A549 (cell line): Measurements from ENCODE around the gene SNTA1. TPM values are rescaled to one million over a fixed set of nuclear protein-coding genes. Genes with fewer than 3 reads are reported as not detected.

Source experiments
- ATAC-seq, 2 experiments: fragments of 200-7000 bp in 1 of 2; fragments of >200 bp in 1 of 2; cut with Nextera tagmentation in 1 of 2; cut with Tn5 transposase in 1 of 2; 3 replicates each; pipeline versions ENCODE4 v1.8.0 to v1.9.1; 2018 to 2020; ENCODE audit warnings: mild to moderate bottlenecking in 1 of 2, moderate library complexity in 1 of 2
- CTCF ChIA-PET: fragments of 300-600 bp; sonication (Branson Sonifier 250); formaldehyde crosslinking; extraction: SDS; loops from one replicate; lab custom pipeline; 2021; ENCODE audit warnings: antibody characterized with exemption, inconsistent platforms; lab: Yijun Ruan, JAX
- POLR2A ChIA-PET: fragments of 350-600 bp; formaldehyde crosslinking; extraction: SDS; loops from one replicate; lab custom pipeline; 2021; ENCODE audit warnings: antibody characterized with exemption, inconsistent platforms; lab: Yijun Ruan, JAX
- DNase-seq, 2 experiments: peaks; one replicate each; pipeline versions ENCODE4 v3.0.0 to v3.0.0-alpha.2; 2011 to 2016; ENCODE audit warnings: low read depth in 1 of 2, low spot score in 1 of 2
- FAIRE-seq: peaks from 2 replicates; lab custom pipeline; 2011; peaks lifted over from hg19 to GRCh38; lab: Jason Lieb, UNC
- H3K27ac ChIP-seq, 2 experiments: fragments of >200 bp; sonication (Bioruptor Twin); formaldehyde crosslinking; 3 replicates each; pipeline ENCODE4 v1.5.1; 2016 to 2017
- H3K4me1 ChIP-seq: fragments of >200 bp; sonication (Bioruptor Twin); formaldehyde crosslinking; 3 replicates; pipeline ENCODE4 v1.6.1; 2016
- H3K4me2 ChIP-seq: fragments of >200 bp; sonication (Bioruptor Twin); formaldehyde crosslinking; 3 replicates; pipeline ENCODE4 v1.6.1; 2016
- H3K4me3 ChIP-seq: fragments of >200 bp; sonication (Bioruptor Twin); formaldehyde crosslinking; 3 replicates; pipeline ENCODE4 v1.5.1; 2016
- H3K9me3 ChIP-seq: fragments of >200 bp; sonication (Bioruptor Twin); formaldehyde crosslinking; 3 replicates; pipeline ENCODE4 v1.6.1; 2016
- BHLHE40 ChIP-seq: IDR thresholded peaks from 2 replicates; pipeline ENCODE4 v1.6.1; 2012; ENCODE audit warnings: low read depth, low read length, inconsistent platforms
- CHD4 ChIP-seq: fragments of 200-600 bp; sonication (generic); IDR thresholded peaks from 2 replicates; pipeline ENCODE4 v1.6.1; 2016; ENCODE audit warnings: antibody characterized with exemption, mild to moderate bottlenecking, borderline replicate concordance
- FOXS1 ChIP-seq: fragments of 250-450 bp; sonication (Bioruptor Pico); IDR thresholded peaks from 2 replicates; pipeline ENCODE4 v1.5.0; 2020; ENCODE audit warnings: mild to moderate bottlenecking, moderate library complexity
- MAFK ChIP-seq: fragments of 450-650 bp; IDR thresholded peaks from 2 replicates; pipeline ENCODE4 v1.6.1; 2014; ENCODE audit not compliant: partially characterized antibody
- PHF8 ChIP-seq: fragments of 200-600 bp; sonication (generic); IDR thresholded peaks from 2 replicates; pipeline ENCODE4 v1.6.1; 2016; ENCODE audit warnings: low read depth, mild to moderate bottlenecking, antibody characterized with exemption, moderate library complexity, borderline replicate concordance
- POLR2A ChIP-seq: IDR thresholded peaks from 2 replicates; pipeline ENCODE4 v1.6.1; 2012; ENCODE audit warnings: mild to moderate bottlenecking, low read length
- RARB ChIP-seq: fragments of 250-450 bp; sonication (Bioruptor Pico); IDR thresholded peaks from 2 replicates; pipeline ENCODE4 v1.8.0; 2021; ENCODE audit warnings: mild to moderate bottlenecking, moderate library complexity
- ZSCAN20 ChIP-seq: fragments of 250-450 bp; sonication (Bioruptor Pico); IDR thresholded peaks from 2 replicates; pipeline ENCODE4 v1.8.0; 2022; ENCODE audit warnings: mild to moderate bottlenecking, moderate library complexity
- WGBS: methylation state at CpG from one replicate; pipeline ENCODE4 v1.1.6; 2017; ENCODE audit errors: missing lambda C conversion rate; 5-methylcytosine and 5-hydroxymethylcytosine counted together
- polyA plus RNA-seq, 4 experiments: library from polyadenylated mRNA; depleted of rRNA in 3 of 4; stranded (reverse); fragments of >200 nt; fragmentation: RNase III in 1 of 4; extraction: RNeasy Plus Mini Kit Qiagen cat#74134 plus additional on column Dnase treatment in 1 of 4; gene quantifications; 2 replicates in 3 of 4; 3 replicates in 1 of 4; pipeline ENCODE4 v1.2.3, GENCODE V29; 2011 to 2017
- TF ChIP-seq, protein P1 (sequence below): fragments of 450-650 bp; IDR thresholded peaks from 2 replicates; pipeline ENCODE4 v1.6.1; 2014; ENCODE audit warnings: antibody characterized with exemption
- TF ChIP-seq, protein P2 (sequence below): fragments of 250-450 bp; sonication (Bioruptor Pico); IDR thresholded peaks from 2 replicates; pipeline ENCODE4 v1.5.0; 2021; ENCODE audit warnings: mild to moderate bottlenecking, moderate library complexity, borderline replicate concordance

SNTA1 gene
- polyA plus RNA-seq, 2 of the 4 experiments (the other 2 are of a cell fraction): 5.6 to 6.6 TPM

DNA sequence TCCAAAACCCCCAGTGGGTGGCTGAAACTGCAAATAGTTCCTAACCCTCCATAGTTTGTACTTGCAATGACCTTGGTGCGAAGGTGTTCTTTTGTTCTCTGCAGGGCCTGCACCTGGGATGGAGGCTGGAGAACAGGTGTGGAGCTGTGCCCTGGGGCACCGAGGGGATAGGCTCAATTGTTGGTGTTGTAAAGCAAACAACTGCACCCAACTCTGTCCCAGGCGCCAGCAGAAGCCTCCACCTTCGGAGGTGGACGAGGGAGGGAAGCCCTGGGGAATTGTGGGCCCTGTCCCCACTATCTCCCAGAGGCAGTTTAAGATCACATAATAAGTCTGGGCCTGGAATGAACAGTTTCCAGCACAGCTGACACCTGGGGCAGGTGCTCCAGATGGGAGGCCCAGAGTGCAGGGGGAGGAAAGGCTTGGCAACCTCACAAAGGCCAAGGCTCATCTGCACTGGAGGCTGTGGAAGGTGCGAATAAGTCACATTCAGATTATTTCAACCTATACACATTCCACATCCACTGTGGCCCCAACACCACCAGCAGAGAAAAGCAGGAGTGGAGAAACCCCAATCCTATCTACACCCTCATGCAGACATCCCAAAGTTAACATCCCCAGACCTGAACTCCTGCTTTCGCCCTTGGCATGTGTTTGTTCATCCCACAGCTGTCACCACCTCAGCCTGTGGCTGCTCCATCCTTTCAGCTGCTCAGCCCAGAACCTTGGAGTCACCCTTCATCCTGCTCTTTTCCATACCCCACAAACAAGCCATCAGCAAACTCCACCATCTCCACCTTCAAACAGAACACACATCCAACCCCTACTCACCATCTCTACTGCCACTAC lies 34.0 kb upstream of the SNTA1 start:
- H3K4me1 ChIP-seq: no peaks in the 10 kb centered on the region
- no peak overlapping the region for H3K4me2 ChIP-seq
- FAIRE-seq (no peak), ATAC-seq (no peak; a peak in 1 of 6 replicates), DNase-seq (no peak)
- no peak overlapping the region for H3K4me3 ChIP-seq
- H3K27ac ChIP-seq: no peak overlapping the region
- WGBS: 89% methylated on average over 6 of the region's 7 CpGs
- H3K9me3 ChIP-seq: no peaks in the 10 kb centered on the region
- CTCF ChIA-PET: interaction anchor here (0.7 kb wide), 1 partner anchor 164 kb away, joined by 3 read pairs; no protein-coding TSS in a partner anchor
- TF ChIP-seq MAFK: no peak
- TF ChIP-seq, protein P1, sequence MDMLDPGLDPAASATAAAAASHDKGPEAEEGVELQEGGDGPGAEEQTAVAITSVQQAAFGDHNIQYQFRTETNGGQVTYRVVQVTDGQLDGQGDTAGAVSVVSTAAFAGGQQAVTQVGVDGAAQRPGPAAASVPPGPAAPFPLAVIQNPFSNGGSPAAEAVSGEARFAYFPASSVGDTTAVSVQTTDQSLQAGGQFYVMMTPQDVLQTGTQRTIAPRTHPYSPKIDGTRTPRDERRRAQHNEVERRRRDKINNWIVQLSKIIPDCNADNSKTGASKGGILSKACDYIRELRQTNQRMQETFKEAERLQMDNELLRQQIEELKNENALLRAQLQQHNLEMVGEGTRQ: no peak
- TF ChIP-seq POLR2A: no peak
- TF ChIP-seq ZSCAN20 (CRISPR knock-in tag): no peak
- TF ChIP-seq, protein P2, sequence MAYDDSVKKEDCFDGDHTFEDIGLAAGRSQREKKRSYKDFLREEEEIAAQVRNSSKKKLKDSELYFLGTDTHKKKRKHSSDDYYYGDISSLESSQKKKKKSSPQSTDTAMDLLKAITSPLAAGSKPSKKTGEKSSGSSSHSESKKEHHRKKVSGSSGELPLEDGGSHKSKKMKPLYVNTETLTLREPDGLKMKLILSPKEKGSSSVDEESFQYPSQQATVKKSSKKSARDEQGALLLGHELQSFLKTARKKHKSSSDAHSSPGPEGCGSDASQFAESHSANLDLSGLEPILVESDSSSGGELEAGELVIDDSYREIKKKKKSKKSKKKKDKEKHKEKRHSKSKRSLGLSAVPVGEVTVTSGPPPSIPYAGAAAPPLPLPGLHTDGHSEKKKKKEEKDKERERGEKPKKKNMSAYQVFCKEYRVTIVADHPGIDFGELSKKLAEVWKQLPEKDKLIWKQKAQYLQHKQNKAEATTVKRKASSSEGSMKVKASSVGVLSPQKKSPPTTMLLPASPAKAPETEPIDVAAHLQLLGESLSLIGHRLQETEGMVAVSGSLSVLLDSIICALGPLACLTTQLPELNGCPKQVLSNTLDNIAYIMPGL (CRISPR knock-in tag): no peak
- no peak for TF ChIP-seq RARB (CRISPR knock-in tag)
- POLR2A ChIA-PET: interaction anchor here (1.8 kb wide), 1 partner anchor 12 kb away, joined by 6 read pairs; the partner anchor contains the start of gene CBFA2T2

DNA sequence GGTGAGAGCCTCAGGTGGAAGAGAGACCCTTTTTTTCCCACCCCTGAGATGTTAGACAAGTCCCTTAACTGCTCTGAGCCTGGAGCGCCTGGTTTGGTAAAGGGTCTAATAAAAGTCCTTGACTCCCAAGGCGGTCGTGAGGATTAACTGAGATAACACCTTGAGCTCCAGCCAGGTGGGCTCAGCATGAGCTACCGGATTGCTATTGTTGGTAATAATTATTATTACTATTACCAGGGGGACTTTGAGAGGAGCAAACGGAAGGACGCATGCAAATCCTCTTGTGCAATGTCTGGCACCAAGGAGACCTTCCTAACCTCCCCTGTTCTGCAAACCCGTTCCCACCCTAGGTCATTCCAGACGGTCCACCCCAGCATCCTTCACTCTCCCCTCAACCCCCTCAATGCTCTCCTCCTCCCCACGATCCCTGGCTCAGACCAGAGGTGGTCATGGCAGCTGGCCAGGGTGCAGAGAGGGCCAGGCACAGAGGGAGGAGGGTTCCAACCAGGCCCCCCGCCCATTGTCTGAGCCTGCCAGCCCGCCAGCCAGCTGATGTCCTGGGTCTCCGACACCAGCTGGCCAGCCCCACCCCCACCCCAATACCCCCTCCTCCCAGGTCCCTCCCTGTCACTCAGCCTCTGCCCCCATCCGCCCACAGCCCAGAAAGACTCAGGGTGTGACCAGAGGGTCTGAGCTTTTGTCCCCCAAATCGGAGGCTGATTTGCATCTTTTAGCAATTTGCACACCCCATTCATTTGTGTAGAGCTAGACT lies 32.0 kb upstream of the SNTA1 start:
- H3K9me3 ChIP-seq: no peaks in the 10 kb centered on the region
- CTCF ChIA-PET: interaction anchor here (0.6 to 1.1 kb wide), 2 partner anchors 31 to 996 kb away, joined by 3 read pairs; no protein-coding TSS in a partner anchor

DNA sequence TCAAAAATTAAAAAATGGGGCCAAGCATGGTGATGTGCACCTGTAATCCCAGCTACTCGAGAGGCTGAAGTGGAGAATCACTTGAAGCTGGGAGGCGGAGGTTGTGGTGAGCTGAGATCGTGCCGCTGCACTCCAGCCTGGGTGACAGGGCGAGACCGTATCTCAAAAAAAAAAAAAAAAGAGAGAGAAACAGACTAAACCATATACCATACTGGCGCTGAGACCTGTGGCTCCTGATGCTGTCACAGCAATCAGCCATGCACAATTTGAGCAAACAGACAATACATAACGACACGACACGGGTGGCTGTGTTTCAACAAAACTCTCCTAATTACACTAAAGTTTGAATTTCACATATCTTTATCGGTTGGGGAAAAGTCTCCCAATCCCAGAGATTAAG lies 31.4 kb upstream of the SNTA1 start:
- ATAC-seq: no peak
- WGBS: 74% methylated on average over 11 of the region's 11 CpGs
- no peak for FAIRE-seq
- Histone ChIP-seq H3K4me2 (no peak overlapping the region), H3K4me1 (no peaks in the 10 kb centered on the region), H3K27ac (no peak overlapping the region), H3K4me3 (no peak overlapping the region), H3K9me3 (no peaks in the 10 kb centered on the region)
- DNase-seq: no peak
- ChIA-PET CTCF (interaction anchor here (0.7 kb wide), 1 partner anchor 133 kb away, joined by 3 read pairs; no protein-coding TSS in a partner anchor), POLR2A (interaction anchor here (1.1 kb wide), 1 partner anchor 15 kb away, joined by 4 read pairs; the partner anchor contains the start of gene CBFA2T2)
- TF ChIP-seq PHF8: no peak
- TF ChIP-seq, all 56 proteins: peak for 0

More for the DNA sequence above, 32.0 kb upstream of the SNTA1 start:
- FAIRE-seq (no peak), ATAC-seq (0 out of 6 replicates have a peak, but pooled peaks of 1 of the 2 experiments have one; percentile 16), DNase-seq (no peak)
- Histone ChIP-seq H3K27ac (no peak overlapping the region), H3K4me3 (no peak overlapping the region), H3K4me2 (no peak overlapping the region), H3K4me1 (no peaks in the 10 kb centered on the region)
- TF ChIP-seq, protein P2 (CRISPR knock-in tag): no peak
- TF ChIP-seq BHLHE40 (no peak), CHD4 (no peak), FOXS1 (CRISPR knock-in tag) (no peak)
- TF ChIP-seq, protein P1: no peak
- WGBS: 72% methylated on average over 12 of the region's 14 CpGs
- POLR2A ChIA-PET: no interaction called here
